Immature natural killer cell (primary cell): ENCODE measurements around the gene ZNF70. TPM values are rescaled to one million over a fixed set of nuclear protein-coding genes. Genes with fewer than 3 reads are reported as not detected.

Experiments used
- DNase-seq, 3 donors: peaks; one replicate each; pipeline ENCODE4 v3.0.0; 2022; ENCODE audit warnings: mixed read lengths in 1 of 3
- H3K27ac Mint-ChIP-seq, 6 donors: one replicate each; pipeline ENCODE4 v1.8.0; 2020; ENCODE audit warnings: mixed read lengths in 6 of 6, mild to moderate bottlenecking in 5 of 6, inconsistent platforms in 4 of 6, moderate library complexity in 3 of 6
- H3K27me3 Mint-ChIP-seq, 3 donors: one replicate each; pipeline ENCODE4 v1.8.0; 2020 to 2021; ENCODE audit warnings: low read depth in 3 of 3, mild to moderate bottlenecking in 3 of 3, mixed read lengths in 3 of 3, moderate library complexity in 3 of 3, inconsistent platforms in 1 of 3
- H3K36me3 Mint-ChIP-seq, 3 donors: one replicate each; pipeline ENCODE4 v1.8.0; 2020; ENCODE audit warnings: mixed read lengths in 3 of 3, inconsistent platforms in 2 of 3, mild to moderate bottlenecking in 2 of 3
- H3K4me1 Mint-ChIP-seq, 2 donors: one replicate each; pipeline ENCODE4 v1.8.0; 2020; ENCODE audit warnings: inconsistent platforms in 2 of 2, mild to moderate bottlenecking in 2 of 2, mixed read lengths in 2 of 2, moderate library complexity in 1 of 2
- H3K4me3 Mint-ChIP-seq, 5 donors: one replicate each; pipeline ENCODE4 v1.8.0; 2020; ENCODE audit warnings: mild to moderate bottlenecking in 5 of 5, mixed read lengths in 5 of 5, inconsistent platforms in 3 of 5, moderate library complexity in 3 of 5
- H3K9me3 Mint-ChIP-seq, 6 donors: one replicate each; pipeline ENCODE4 v1.8.0; 2020; ENCODE audit warnings: mild to moderate bottlenecking in 6 of 6, mixed read lengths in 6 of 6, inconsistent platforms in 4 of 6, moderate library complexity in 3 of 6
- polyA plus RNA-seq, 3 donors: library from polyadenylated mRNA; unstranded; fragments of 300-500 nt; fragmentation: Illumina TruSeq; gene quantifications; one replicate each; pipeline ENCODE4 v1.2.3, GENCODE V29; 2021

ZNF70 gene
- polyA plus RNA-seq, 3 donors from 2014 or later, result 0.29 to 1.00 TPM; not detected in 1

DNA sequence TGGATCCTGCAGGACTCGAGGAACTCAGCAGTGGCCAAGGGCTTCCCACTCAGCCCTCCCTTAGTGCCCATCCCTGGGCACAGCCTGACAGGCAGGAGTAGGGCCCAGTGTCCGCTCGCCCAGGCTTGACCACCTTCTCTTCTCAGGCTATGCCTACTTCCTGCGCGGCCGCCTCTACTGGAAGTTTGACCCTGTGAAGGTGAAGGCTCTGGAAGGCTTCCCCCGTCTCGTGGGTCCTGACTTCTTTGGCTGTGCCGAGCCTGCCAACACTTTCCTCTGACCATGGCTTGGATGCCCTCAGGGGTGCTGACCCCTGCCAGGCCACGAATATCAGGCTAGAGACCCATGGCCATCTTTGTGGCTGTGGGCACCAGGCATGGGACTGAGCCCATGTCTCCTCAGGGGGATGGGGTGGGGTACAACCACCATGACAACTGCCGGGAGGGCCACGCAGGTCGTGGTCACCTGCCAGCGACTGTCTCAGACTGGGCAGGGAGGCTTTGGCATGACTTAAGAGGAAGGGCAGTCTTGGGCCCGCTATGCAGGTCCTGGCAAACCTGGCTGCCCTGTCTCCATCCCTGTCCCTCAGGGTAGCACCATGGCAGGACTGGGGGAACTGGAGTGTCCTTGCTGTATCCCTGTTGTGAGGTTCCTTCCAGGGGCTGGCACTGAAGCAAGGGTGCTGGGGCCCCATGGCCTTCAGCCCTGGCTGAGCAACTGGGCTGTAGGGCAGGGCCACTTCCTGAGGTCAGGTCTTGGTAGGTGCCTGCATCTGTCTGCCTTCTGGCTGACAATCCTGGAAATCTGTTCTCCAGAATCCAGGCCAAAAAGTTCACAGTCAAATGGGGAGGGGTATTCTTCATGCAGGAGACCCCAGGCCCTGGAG, 32.6 kb upstream of the ZNF70 start:
- Mint-ChIP-seq H3K27me3 (peaks cover 0 to 1% (median under 1%) of the 10 kb centered on the region in 3 donors), H3K36me3 (no peaks in the 10 kb centered on the region), H3K27ac (no peak overlapping the region), H3K4me3 (no peak overlapping the region), H3K9me3 (no peaks in the 10 kb centered on the region), H3K4me1 (peaks cover 28 to 29% of the 10 kb centered on the region in 2 donors)
- DNase-seq, result no peak

DNA sequence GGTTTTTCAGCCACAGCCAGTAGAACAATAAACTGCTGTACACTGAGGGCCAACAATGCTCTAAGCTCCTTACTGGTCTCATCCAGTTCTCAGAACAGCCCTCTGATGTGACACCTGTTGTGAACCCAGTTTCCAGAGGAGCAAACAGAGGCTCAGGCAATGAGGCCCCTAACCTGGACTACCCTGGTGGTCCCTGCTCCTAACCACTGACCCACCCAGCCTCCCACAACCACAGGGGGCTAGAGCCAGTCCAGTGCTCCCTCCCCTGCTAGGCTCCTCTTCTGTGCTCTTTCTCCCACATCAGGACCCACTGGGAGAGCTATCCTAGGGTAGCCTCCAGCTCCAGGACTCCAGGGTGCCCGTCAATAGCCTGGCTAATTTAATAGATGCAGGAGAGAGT, 31.8 kb upstream of the ZNF70 start:
- H3K4me3 Mint-ChIP-seq, result no peak overlapping the region
- H3K4me1 Mint-ChIP-seq, result peaks cover 21 to 24% of the 10 kb centered on the region in 2 donors
- H3K27ac Mint-ChIP-seq, result no peak overlapping the region
- H3K27me3 Mint-ChIP-seq, result peaks cover 0 to 2% (median 1%) of the 10 kb centered on the region in 3 donors
- no peaks in the 10 kb centered on the region for H3K36me3 Mint-ChIP-seq
- H3K9me3 Mint-ChIP-seq, result no peaks in the 10 kb centered on the region
- DNase-seq, result no peak

DNA sequence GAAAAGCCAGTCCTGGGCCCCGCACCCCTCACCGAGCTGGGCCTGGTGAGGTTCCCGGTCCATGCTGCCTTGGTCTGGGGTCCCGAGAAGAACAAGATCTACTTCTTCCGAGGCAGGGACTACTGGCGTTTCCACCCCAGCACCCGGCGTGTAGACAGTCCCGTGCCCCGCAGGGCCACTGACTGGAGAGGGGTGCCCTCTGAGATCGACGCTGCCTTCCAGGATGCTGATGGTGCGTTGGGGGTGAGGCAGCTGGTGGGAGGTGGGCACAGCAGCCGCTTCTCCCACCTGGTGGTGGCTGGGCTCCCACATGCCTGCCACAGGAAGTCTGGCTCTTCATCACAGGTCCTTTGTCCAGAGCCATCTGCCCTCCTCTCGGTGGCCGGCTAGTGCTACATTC, 31.3 kb upstream of the ZNF70 start:
- H3K4me3 Mint-ChIP-seq, result no peak overlapping the region
- peaks cover 17 to 20% of the 10 kb centered on the region in 2 donors for H3K4me1 Mint-ChIP-seq
- DNase-seq, result no peak
- no peak overlapping the region for H3K27ac Mint-ChIP-seq
- H3K27me3 Mint-ChIP-seq, result peaks cover 0 to 2% (median 1%) of the 10 kb centered on the region in 3 donors
- H3K9me3 Mint-ChIP-seq, result no peaks in the 10 kb centered on the region
- H3K36me3 Mint-ChIP-seq, result no peaks in the 10 kb centered on the region

DNA sequence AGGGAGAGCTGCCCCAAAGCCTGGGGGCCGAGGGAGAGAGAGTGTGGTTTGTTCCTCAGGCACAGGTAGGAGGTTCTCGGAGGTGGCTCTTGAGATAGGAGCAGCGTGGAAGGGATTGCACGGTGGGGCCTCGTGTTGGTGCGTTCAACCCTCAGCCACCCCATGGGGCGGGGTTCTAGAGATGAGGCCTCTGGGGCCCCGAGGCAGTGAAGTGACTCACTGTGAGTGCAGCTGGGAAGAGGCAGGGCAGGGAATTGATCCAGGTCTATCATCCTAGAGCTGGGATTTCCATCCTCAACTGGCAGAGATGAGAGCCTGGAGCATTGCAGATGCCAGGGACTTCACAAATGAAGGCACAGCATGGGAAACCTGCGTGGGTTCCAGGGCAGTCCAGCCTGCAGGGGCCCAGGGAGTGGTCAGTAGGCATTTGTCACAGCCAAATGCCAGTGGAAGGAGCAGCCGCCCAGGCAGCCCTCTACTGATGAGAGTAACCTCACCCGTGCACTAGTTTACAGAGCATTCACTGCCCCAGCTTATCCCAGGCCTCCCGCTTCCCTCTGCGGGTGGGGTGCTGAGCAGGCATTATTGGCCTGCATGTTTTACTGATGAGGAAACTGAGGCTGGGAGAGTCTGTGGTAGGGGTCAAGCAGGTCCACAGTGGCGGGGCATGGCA, 30.7 kb upstream of the ZNF70 start:
- H3K36me3 Mint-ChIP-seq, result no peaks in the 10 kb centered on the region

DNA sequence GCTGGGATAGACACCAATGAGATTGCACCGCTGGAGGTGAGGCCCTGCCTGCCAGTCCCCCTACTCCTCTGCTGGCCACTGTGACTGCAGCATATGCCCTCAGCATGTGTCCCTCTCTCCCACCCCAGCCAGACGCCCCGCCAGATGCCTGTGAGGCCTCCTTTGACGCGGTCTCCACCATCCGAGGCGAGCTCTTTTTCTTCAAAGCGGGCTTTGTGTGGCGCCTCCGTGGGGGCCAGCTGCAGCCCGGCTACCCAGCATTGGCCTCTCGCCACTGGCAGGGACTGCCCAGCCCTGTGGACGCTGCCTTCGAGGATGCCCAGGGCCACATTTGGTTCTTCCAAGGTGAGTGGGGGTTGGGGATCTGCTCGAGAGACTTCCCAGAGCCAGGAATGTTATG, 30.2 kb upstream of the ZNF70 start:
- no peaks in the 10 kb centered on the region for H3K36me3 Mint-ChIP-seq
- no peak overlapping the region for H3K27ac Mint-ChIP-seq
- H3K4me1 Mint-ChIP-seq, result peaks cover 10 to 11% of the 10 kb centered on the region in 2 donors
- H3K27me3 Mint-ChIP-seq, result peaks cover 0 to 2% (median 1%) of the 10 kb centered on the region in 3 donors
- no peaks in the 10 kb centered on the region for H3K9me3 Mint-ChIP-seq
- no peak for DNase-seq
- no peak overlapping the region for H3K4me3 Mint-ChIP-seq

More for the DNA sequence above, 30.7 kb upstream of the ZNF70 start:
- Mint-ChIP-seq H3K27me3 (peaks cover 0 to 2% (median 1%) of the 10 kb centered on the region in 3 donors), H3K9me3 (no peaks in the 10 kb centered on the region), H3K4me3 (no peak overlapping the region), H3K27ac (no peak overlapping the region), H3K4me1 (peaks cover 16 to 17% of the 10 kb centered on the region in 2 donors)
- DNase-seq, result no peak

DNA sequence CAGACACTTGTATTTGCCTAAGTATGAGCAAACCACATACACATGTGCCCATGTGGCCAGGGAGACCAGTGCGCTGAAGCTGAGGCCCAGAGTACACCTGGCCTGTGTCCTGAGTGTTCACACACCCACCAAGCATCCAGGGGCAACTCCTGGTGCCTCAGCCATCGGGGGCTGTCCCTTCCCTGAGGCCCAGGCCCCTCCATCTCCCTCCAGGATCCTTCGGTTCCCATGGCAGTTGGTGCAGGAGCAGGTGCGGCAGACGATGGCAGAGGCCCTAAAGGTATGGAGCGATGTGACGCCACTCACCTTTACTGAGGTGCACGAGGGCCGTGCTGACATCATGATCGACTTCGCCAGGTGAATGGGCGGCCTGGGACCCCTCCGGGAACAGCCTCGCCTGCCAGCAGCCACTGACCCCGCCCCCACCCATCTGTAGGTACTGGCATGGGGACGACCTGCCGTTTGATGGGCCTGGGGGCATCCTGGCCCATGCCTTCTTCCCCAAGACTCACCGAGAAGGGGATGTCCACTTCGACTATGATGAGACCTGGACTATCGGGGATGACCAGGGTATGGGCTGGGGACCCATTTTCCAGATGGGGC, 29.3 kb upstream of the ZNF70 start:
- Mint-ChIP-seq H3K4me1 (peaks cover 8 to 11% of the 10 kb centered on the region in 2 donors), H3K27ac (no peak overlapping the region), H3K9me3 (no peaks in the 10 kb centered on the region), H3K27me3 (peaks cover 0 to 3% (median 2%) of the 10 kb centered on the region in 3 donors), H3K36me3 (no peaks in the 10 kb centered on the region), H3K4me3 (no peak overlapping the region)
- DNase-seq, result no peak

DNA sequence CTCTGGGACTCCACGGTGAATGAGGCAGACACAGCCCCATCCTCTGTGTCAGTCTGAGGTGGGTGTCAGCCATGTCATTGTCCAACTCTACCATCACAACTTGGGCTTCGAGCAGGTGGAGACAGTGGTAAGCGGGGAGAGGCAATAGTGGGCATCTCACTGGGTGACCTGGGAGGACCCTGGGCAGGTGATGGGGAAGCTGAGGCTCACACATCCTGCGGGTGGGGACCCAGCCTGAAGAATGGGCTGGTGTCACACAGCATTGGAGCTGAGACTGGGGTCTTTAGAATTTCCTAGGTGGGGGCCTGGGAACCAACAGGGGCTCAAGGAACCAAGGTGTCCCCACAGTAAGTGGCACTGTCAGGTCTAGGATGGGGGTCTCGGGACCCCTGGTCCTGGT, 28.8 kb upstream of the ZNF70 start:
- H3K4me3 Mint-ChIP-seq, result no peak overlapping the region
- peak overlapping the region in 1 of 6 donors; percentile 11 for H3K27ac Mint-ChIP-seq
- peaks cover 0 to 3% (median 3%) of the 10 kb centered on the region in 3 donors for H3K27me3 Mint-ChIP-seq
- no peaks in the 10 kb centered on the region for H3K9me3 Mint-ChIP-seq
- peaks cover 8 to 11% of the 10 kb centered on the region in 2 donors for H3K4me1 Mint-ChIP-seq
- no peaks in the 10 kb centered on the region for H3K36me3 Mint-ChIP-seq
- no peak for DNase-seq

DNA sequence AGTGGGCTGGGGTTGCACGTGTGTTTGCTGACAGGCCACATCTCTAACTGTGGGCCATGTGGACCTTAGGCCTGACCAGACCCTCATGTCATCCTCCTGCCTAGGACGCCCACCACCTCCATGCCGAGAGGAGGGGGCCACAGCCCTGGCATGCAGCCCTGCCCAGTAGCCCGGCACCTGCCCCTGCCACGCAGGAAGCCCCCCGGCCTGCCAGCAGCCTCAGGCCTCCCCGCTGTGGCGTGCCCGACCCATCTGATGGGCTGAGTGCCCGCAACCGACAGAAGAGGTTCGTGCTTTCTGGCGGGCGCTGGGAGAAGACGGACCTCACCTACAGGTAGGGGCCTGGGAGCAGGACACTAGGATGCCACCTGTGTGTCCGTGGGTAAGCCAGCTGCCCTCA, 28.2 kb upstream of the ZNF70 start:
- Mint-ChIP-seq H3K27me3 (peaks cover 0 to 3% (median 3%) of the 10 kb centered on the region in 3 donors), H3K36me3 (no peaks in the 10 kb centered on the region), H3K27ac (no peak overlapping the region), H3K4me1 (peaks cover 2 to 4% of the 10 kb centered on the region in 2 donors), H3K4me3 (no peak overlapping the region), H3K9me3 (no peaks in the 10 kb centered on the region)
- DNase-seq, result no peak

DNA sequence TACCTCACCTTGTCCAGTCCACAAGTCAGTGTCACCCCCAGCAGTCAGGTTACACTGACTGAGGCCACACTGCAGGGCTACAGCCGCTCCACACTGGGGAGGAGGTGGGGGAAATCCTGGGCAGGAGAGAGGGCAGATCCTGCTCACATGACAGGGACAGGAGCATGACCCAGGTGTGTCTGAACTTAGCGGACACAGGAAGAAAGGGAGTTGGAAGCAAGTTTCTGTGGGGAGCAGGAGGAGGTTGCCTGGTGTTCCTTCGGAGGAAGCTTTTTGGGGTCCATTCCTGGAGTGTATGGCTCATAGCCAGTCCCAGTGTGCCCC, 27.6 kb upstream of the ZNF70 start:
- DNase-seq, result no peak
- Mint-ChIP-seq H3K27me3 (peaks cover 0 to 3% (median 3%) of the 10 kb centered on the region in 3 donors), H3K4me3 (no peak overlapping the region), H3K36me3 (no peaks in the 10 kb centered on the region), H3K4me1 (no peaks in the 10 kb centered on the region), H3K9me3 (no peaks in the 10 kb centered on the region), H3K27ac (no peak overlapping the region)

DNA sequence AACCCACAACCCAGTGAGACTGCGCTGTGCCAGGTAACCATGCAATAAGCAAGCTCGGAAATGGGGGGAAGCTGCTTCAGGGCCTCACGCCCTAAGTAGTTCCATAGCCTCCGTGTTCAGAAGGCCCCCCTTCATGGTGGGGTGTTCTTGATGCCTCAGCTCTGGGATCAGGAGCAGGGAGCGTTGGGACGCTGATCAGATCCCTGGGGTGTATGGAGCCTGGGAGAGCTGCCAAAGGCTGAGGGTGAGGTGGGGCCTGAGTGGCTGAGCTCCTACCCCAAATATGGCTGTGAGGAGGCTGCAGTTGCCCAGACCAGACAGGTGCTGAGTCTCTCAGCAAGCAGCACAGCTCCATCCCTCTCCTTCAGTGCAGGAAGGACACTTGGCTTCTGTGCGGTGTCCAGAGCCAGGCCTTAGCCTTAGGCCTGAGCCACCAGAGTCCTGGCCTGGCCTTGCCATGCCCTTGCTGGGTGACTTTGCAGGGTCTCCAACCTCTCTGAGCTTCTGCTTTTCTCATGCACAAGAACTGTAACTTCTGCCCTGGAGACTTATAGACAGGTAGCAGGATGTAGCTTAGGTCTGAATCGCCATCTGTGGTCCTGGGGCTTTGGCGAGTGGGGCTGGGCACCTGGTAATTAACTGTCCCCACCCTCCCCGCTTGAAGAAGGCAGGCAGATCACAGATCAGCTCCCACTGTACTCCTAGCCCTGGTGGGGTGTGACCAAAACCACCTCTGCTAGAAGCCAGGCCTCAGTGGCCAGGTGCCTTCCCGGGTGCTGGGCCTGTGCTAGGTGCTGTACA, 27.1 kb upstream of the ZNF70 start:
- H3K27ac Mint-ChIP-seq, result no peak overlapping the region
- peaks cover 0 to 3% (median 3%) of the 10 kb centered on the region in 3 donors for H3K27me3 Mint-ChIP-seq
- peaks cover 0 to 5% of the 10 kb centered on the region in 2 donors for H3K4me1 Mint-ChIP-seq

DNA sequence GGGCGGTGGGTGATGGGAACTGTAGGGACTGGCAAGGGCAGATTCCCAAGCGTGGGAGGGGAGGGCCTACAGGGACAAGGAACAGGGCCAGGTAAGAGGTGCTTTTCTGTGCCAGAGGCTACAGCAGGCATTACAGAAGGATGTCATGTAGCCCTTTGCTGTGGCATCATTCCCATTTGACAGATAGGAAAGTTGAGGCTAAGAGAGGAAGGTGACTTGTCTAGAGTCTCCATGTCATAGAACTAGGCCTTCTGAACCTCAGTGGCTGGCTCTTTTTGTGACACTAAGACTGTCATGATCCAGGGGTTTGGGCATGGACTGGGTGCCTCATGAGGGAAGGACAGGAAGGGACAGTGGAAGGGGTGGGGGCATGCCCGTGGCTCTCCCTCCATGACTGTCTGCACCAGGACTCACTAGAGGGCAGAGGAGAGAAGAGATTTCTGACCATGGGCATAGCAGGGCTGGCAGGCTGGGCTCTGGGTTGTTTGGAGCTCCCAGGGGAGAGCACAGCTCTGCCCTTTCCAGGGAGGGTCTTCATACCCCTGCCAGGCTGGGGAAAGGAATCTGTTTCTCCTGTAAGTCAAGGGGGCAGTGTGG, 25.0 kb upstream of the ZNF70 start:
- Mint-ChIP-seq H3K27me3 (peaks cover 0 to 4% (median 3%) of the 10 kb centered on the region in 3 donors), H3K27ac (no peak overlapping the region), H3K4me1 (peaks cover 4 to 12% of the 10 kb centered on the region in 2 donors), H3K36me3 (no peaks in the 10 kb centered on the region), H3K4me3 (no peak overlapping the region), H3K9me3 (no peaks in the 10 kb centered on the region)
- no peak for DNase-seq

More for the DNA sequence above, 27.1 kb upstream of the ZNF70 start:
- no peak for DNase-seq
- no peak overlapping the region for H3K4me3 Mint-ChIP-seq
- H3K9me3 Mint-ChIP-seq, result no peaks in the 10 kb centered on the region
- no peaks in the 10 kb centered on the region for H3K36me3 Mint-ChIP-seq

DNA sequence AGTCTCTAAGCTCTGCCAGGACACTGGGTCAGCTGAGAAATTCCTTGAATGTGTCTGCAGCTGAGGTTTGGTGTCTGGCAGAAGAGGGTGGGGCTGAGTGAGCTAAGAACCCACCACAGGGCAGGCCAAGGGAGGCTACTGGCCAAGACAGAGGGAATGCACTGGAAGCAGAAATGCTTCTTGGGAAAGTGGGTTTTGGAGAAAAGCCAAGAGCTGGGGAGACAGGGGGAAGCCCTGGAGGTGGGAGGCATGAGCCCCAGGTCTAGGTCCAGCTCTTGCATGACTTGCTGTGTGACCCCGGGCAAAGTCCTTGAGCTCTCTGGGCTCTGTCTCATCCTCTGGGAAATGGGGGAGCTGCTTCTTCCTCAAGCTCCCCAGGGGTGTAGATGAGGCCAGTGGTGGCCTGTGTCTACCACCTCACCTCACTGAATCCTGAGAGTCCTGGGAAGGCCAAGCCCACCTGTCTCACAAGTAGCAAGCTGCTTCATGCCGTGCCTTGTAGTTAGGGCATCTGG, 24.1 kb upstream of the ZNF70 start:
- DNase-seq, result no peak
- no peak overlapping the region for H3K27ac Mint-ChIP-seq
- no peaks in the 10 kb centered on the region for H3K36me3 Mint-ChIP-seq
- peaks cover 0 to 4% (median 3%) of the 10 kb centered on the region in 3 donors for H3K27me3 Mint-ChIP-seq
- H3K4me3 Mint-ChIP-seq, result no peak overlapping the region
- H3K9me3 Mint-ChIP-seq, result no peaks in the 10 kb centered on the region
- H3K4me1 Mint-ChIP-seq, result peaks cover 5 to 13% of the 10 kb centered on the region in 2 donors
